Subcutaneous abdominal adipose tissue (tissue), 5 donors: Measurements from ENCODE around the gene ROM1.

Source experiments
- H3K27ac ChIP-seq: one replicate; pipeline ENCODE4 v1.7.0; 2013; ENCODE audit warnings: low read depth, mild to moderate bottlenecking, inconsistent platforms, low read length, moderate library complexity
- H3K27me3 ChIP-seq, 5 donors: one replicate each; pipeline ENCODE4 v1.7.0; 2013; ENCODE audit warnings: low read length in 5 of 5, inconsistent platforms in 1 of 5; ENCODE audit not compliant: control insufficient read depth in 5 of 5, insufficient read depth in 4 of 5
- H3K36me3 ChIP-seq, 5 donors: one replicate each; pipeline ENCODE4 v1.7.0; 2013; ENCODE audit warnings: low read length in 5 of 5; ENCODE audit not compliant: control insufficient read depth in 5 of 5, insufficient read depth in 5 of 5
- H3K4me1 ChIP-seq, 5 donors: one replicate each; pipeline ENCODE4 v1.7.0; 2013; ENCODE audit warnings: low read length in 5 of 5, mild to moderate bottlenecking in 3 of 5, moderate library complexity in 1 of 5; ENCODE audit not compliant: control insufficient read depth in 5 of 5, insufficient read depth in 5 of 5
- H3K4me3 ChIP-seq, 5 donors: one replicate each; pipeline ENCODE4 v1.7.0; 2013; ENCODE audit warnings: low read length in 5 of 5, low read depth in 1 of 5
- H3K9ac ChIP-seq, 5 donors: one replicate each; pipeline ENCODE4 v1.7.0; 2013; ENCODE audit warnings: low read length in 5 of 5, mild to moderate bottlenecking in 4 of 5, moderate library complexity in 3 of 5
- H3K9me3 ChIP-seq, 5 donors: one replicate each; pipeline ENCODE4 v1.7.0; 2013; ENCODE audit warnings: low read length in 5 of 5; ENCODE audit not compliant: control insufficient read depth in 5 of 5
- donor health status: healthy.
- donor health status: healthy.
- donor health status: healthy.
- donor health status: healthy.
- donor health status: healthy.

The ROM1 gene

GRCh38 chr11:62621027-62621566, 8.0 kb downstream of the ROM1 start:
- Histone ChIP-seq H3K9me3 (no peaks in the 10 kb centered on the region), H3K27me3 (no peaks in the 10 kb centered on the region), H3K9ac (peak overlapping the region; percentile 83 to 97 (median 87)), H3K4me3 (peak overlapping the region; percentile 67 to 92 (median 90)), H3K4me1 (peaks cover 8 to 26% (median 23%) of the 10 kb centered on the region in 5 donors), H3K36me3 (peaks cover 0 to 30% (median 25%) of the 10 kb centered on the region in 5 donors), H3K27ac (peak overlapping the region; percentile 95)

GRCh38 chr11:62621567-62622470, 8.8 kb downstream of the ROM1 start, which contains the start of gene B3GAT3:
B3GAT3 (minus strand) TSS chr11:62621986; CDS start chr11:62621947, 39 bp downstream.
- H3K9me3 ChIP-seq = no peaks in the 10 kb centered on the region
- no peaks in the 10 kb centered on the region for H3K27me3 ChIP-seq
- H3K4me1 ChIP-seq = peaks cover 8 to 26% (median 23%) of the 10 kb centered on the region in 5 donors
- H3K4me3 ChIP-seq = peak within 1 kb of the TSS; percentile 67 to 92 (median 90)
- peak within 1 kb of the TSS; percentile 83 to 97 (median 87) for H3K9ac ChIP-seq
- H3K36me3 ChIP-seq = peaks cover 0 to 30% (median 25%) of the 10 kb centered on the region in 5 donors
- H3K27ac ChIP-seq = peak within 1 kb of the TSS; percentile 95

GRCh38 chr11:62622476-62623089, 9.5 kb downstream of the ROM1 start:
- H3K9ac ChIP-seq = peak overlapping the region; percentile 35 to 84 (median 71)

GRCh38 chr11:62627713-62628112, 14.7 kb downstream of the ROM1 start:
- H3K27me3 ChIP-seq = no peaks in the 10 kb centered on the region
- H3K27ac ChIP-seq = no peak overlapping the region
- H3K9ac ChIP-seq = no peak overlapping the region
- H3K4me3 ChIP-seq = no peak overlapping the region
- no peaks in the 10 kb centered on the region for H3K9me3 ChIP-seq
- peaks cover 0 to 81% (median 73%) of the 10 kb centered on the region in 5 donors for H3K36me3 ChIP-seq
- H3K4me1 ChIP-seq = peaks cover 0 to 6% (median 2%) of the 10 kb centered on the region in 5 donors

More at GRCh38 chr11:62622476-62623089, 9.5 kb downstream of the ROM1 start:
- no peaks in the 10 kb centered on the region for H3K9me3 ChIP-seq
- peak overlapping the region; percentile 95 for H3K27ac ChIP-seq
- peaks cover 8 to 26% (median 23%) of the 10 kb centered on the region in 5 donors for H3K4me1 ChIP-seq
- no peaks in the 10 kb centered on the region for H3K27me3 ChIP-seq
- H3K4me3 ChIP-seq = peak overlapping the region; percentile 64 to 92 (median 86)
- H3K36me3 ChIP-seq = peaks cover 0 to 31% (median 27%) of the 10 kb centered on the region in 5 donors

GRCh38 chr11:62632492-62632891, 19.4 kb downstream of the ROM1 start:
- no peaks in the 10 kb centered on the region for H3K27me3 ChIP-seq
- no peak overlapping the region for H3K27ac ChIP-seq
- H3K9ac ChIP-seq = no peak overlapping the region
- H3K4me3 ChIP-seq = no peak overlapping the region
- no peaks in the 10 kb centered on the region for H3K4me1 ChIP-seq
- H3K36me3 ChIP-seq = peaks cover 2 to 84% (median 80%) of the 10 kb centered on the region in 5 donors
- H3K9me3 ChIP-seq = no peaks in the 10 kb centered on the region

- no peak overlapping the region for H3K4me3 ChIP-seq
- peak overlapping the region; percentile 16 for H3K27ac ChIP-seq
- peaks cover 0 to 41% (median 30%) of the 10 kb centered on the region in 5 donors for H3K36me3 ChIP-seq
- no peaks in the 10 kb centered on the region for H3K27me3 ChIP-seq
- H3K9ac ChIP-seq = peak overlapping the region in 2 of 5 donors; percentile 21 to 25
- no peaks in the 10 kb centered on the region for H3K9me3 ChIP-seq
- H3K4me1 ChIP-seq = peaks cover 4 to 32% (median 26%) of the 10 kb centered on the region in 5 donors
Measured at GRCh38 chr11:62644220-62644619, 31.2 kb downstream of the ROM1 start.

- Histone ChIP-seq H3K4me3 (peak overlapping the region; percentile 87 to 95 (median 90)), H3K9ac (peak overlapping the region; percentile 94 to 99 (median 98)), H3K36me3 (peaks cover 0 to 43% (median 34%) of the 10 kb centered on the region in 5 donors), H3K4me1 (peaks cover 4 to 32% (median 26%) of the 10 kb centered on the region in 5 donors), H3K27me3 (no peaks in the 10 kb centered on the region), H3K9me3 (no peaks in the 10 kb centered on the region), H3K27ac (peak overlapping the region; percentile 96)
Measured at GRCh38 chr11:62645671-62645945, 32.6 kb downstream of the ROM1 start.

- peak within 1 kb of the TSS; percentile 96 for H3K27ac ChIP-seq
- peak within 1 kb of the TSS; percentile 87 to 95 (median 90) for H3K4me3 ChIP-seq
- H3K9me3 ChIP-seq = no peaks in the 10 kb centered on the region
- H3K27me3 ChIP-seq = no peaks in the 10 kb centered on the region
- peaks cover 0 to 43% (median 34%) of the 10 kb centered on the region in 5 donors for H3K36me3 ChIP-seq
- peaks cover 4 to 31% (median 23%) of the 10 kb centered on the region in 5 donors for H3K4me1 ChIP-seq
- peak within 1 kb of the TSS; percentile 94 to 99 (median 98) for H3K9ac ChIP-seq
Measured at GRCh38 chr11:62645946-62646824, 33.1 kb downstream of the ROM1 start, which contains the start of gene GANAB. GANAB (minus strand) TSS chr11:62646613; CDS start chr11:62646599, 14 bp downstream.
